GM23338 (cell line): ENCODE data around the gene FAM168A.

Experiments
- EZH2 ChIP-seq: fragments of 200-600 bp; sonication (generic); IDR thresholded peaks from one replicate; pipeline ENCODE4 v1.8.0; 2017; ENCODE audit warnings: antibody characterized with exemption, mild to moderate bottlenecking, low read depth; ENCODE audit not compliant: unreplicated experiment
- EZH2phosphoT487 ChIP-seq: fragments of 200-600 bp; sonication (generic); IDR thresholded peaks from one replicate; pipeline ENCODE4 v1.8.1; 2018; ENCODE audit warnings: antibody characterized with exemption; ENCODE audit not compliant: unreplicated experiment
- TF ChIP-seq, protein P1 (sequence below), 2 experiments: fragments of 200-600 bp in 1 of 2; sonication (generic) in 1 of 2; conservative IDR thresholded peaks; 2 replicates each; pipeline versions ENCODE4 v1.5.1 to v1.6.1; 2016 to 2017; ENCODE audit warnings: antibody characterized with exemption in 2 of 2, low read depth in 2 of 2, mild to moderate bottlenecking in 2 of 2, moderate library complexity in 1 of 2

DNA sequence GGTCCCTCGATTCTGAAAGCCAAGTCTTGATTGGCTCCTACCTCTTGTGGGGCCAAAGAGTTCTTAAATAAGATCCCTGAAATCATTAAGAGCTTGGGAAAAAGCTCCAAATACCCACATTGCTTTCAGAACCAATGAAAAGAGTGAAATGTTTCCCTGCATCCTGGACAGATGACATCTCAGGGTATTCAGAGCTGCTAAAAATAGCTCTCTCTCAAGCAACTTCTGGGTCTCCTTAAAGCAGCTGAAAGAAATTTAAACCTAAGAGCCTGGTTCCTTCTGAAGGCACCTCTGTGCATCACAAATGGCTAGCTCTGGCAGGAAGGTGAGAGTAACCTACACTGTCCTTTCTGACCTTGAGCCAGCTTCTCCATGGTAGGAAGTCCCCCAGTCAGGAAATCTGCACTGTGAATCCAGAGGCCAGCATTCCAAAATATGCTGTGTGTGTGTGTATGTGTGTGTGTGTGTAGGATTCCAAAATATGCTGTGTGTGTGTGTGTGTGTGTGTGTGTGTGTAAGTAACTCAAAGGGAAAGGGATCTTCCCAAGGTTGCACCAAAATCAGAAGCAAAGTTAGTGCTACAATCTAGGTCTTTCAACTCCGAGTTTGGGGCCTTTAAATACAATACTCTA, 171.6 kb downstream of the FAM168A start:
- TF ChIP-seq, protein P1, sequence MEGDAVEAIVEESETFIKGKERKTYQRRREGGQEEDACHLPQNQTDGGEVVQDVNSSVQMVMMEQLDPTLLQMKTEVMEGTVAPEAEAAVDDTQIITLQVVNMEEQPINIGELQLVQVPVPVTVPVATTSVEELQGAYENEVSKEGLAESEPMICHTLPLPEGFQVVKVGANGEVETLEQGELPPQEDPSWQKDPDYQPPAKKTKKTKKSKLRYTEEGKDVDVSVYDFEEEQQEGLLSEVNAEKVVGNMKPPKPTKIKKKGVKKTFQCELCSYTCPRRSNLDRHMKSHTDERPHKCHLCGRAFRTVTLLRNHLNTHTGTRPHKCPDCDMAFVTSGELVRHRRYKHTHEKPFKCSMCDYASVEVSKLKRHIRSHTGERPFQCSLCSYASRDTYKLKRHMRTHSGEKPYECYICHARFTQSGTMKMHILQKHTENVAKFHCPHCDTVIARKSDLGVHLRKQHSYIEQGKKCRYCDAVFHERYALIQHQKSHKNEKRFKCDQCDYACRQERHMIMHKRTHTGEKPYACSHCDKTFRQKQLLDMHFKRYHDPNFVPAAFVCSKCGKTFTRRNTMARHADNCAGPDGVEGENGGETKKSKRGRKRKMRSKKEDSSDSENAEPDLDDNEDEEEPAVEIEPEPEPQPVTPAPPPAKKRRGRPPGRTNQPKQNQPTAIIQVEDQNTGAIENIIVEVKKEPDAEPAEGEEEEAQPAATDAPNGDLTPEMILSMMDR (conservative IDR thresholded peaks at IDR 0.05; ENCODE audit: low read depth in 2 of 2), result no peak
- TF ChIP-seq EZH2 (no peak), EZH2phosphoT487 (no peak)
